ENCODE results near the gene MICAL1. TPM values are rescaled to one million over a fixed set of nuclear protein-coding genes. Genes with fewer than 3 reads are reported as not detected.

MICAL1 gene
- total RNA-seq, 2 experiments from 2014 or later, result 69.2 to 101 TPM

GRCh38 chr6:109453594-109454495 lies 1.7 kb downstream of the MICAL1 start:
- POLR2A ChIA-PET, result interaction anchor here (0.6 to 6.4 kb wide), 4 partner anchors 12 to 68 kb away, joined by 3 to 64 read pairs (median 12); partner anchors contain the start of genes PPIL6 and SMPD2
- Histone ChIP-seq H2AFZ (ENCODE audit: low read length) (no peak overlapping the region), H3K4me3 (ENCODE audit: low read depth, low read length, poor library complexity, severe bottlenecking) (peak overlapping the region; percentile 82), H3K9me2 (ENCODE audit: insufficient read depth, low read length) (no peaks in the 10 kb centered on the region), H3K4me1 (ENCODE audit: insufficient read depth, low read length, poor library complexity, severe bottlenecking) (peaks cover 75% of the 10 kb centered on the region), H3K4me2 (ENCODE audit: low read length) (peak overlapping the region; percentile 99), H4K20me1 (ENCODE audit: insufficient read depth, low read length) (no peaks in the 10 kb centered on the region), H3K9me3 (ENCODE audit: low read length) (no peaks in the 10 kb centered on the region), H3K79me2 (ENCODE audit: insufficient read depth, low read depth, low read length) (peaks cover 28% of the 10 kb centered on the region; the same call in 1 of the 2 replicates), H3K27ac (ENCODE audit: low read depth, low read length, poor library complexity, severe bottlenecking) (peak overlapping the region; percentile 99), H3K36me3 (ENCODE audit: insufficient read depth, low read length) (peaks cover 37% of the 10 kb centered on the region)
- no peak for TF ChIP-seq EZH2phosphoT487 (IDR thresholded peaks at IDR 0.05; ENCODE audit: borderline replicate concordance, low read depth, low read length)
- TF ChIP-seq CTCF (conservative IDR thresholded peaks at IDR 0.05; ENCODE audit: low read length), result no peak
- intact Hi-C loops (cut with micrococcal nuclease; ENCODE audit: unreplicated experiment), result loop anchor here (1.0 to 10.0 kb wide), 2 partner anchors 28 to 359 kb away; partner anchors contain the start of genes CEP57L1 and SESN1
- CTCF ChIA-PET (ENCODE audit: unreplicated experiment), result interaction anchor here (0.6 to 1.5 kb wide), 3 partner anchors 12 to 237 kb away, joined by 3 to 5 read pairs (median 3); partner anchors contain the start of genes AK9 and FIG4
- peak; percentile 52 for DNase-seq (ENCODE audit: low spot score)
- BruUV-seq (replicated peaks), result no TSS peak

- ChIA-PET POLR2A (interaction anchor here (4.2 to 6.4 kb wide), 2 partner anchors 11 to 12 kb away, joined by 20 to 64 read pairs; partner anchors contain the start of genes PPIL6 and SMPD2), CTCF (ENCODE audit: unreplicated experiment) (interaction anchor here (1.5 kb wide), 1 partner anchor 11 kb away, joined by 5 read pairs; no protein-coding TSS in a partner anchor)
- H3K27ac ChIP-seq (ENCODE audit: low read depth, low read length, poor library complexity, severe bottlenecking), result peak overlapping the region; percentile 99
- peaks cover 43% of the 10 kb centered on the region for H3K36me3 ChIP-seq (ENCODE audit: insufficient read depth, low read length)
- H3K9me2 ChIP-seq (ENCODE audit: insufficient read depth, low read length), result no peaks in the 10 kb centered on the region
- TF ChIP-seq EZH2phosphoT487 (IDR thresholded peaks at IDR 0.05; ENCODE audit: borderline replicate concordance, low read depth, low read length) (no peak), CTCF (conservative IDR thresholded peaks at IDR 0.05; ENCODE audit: low read length) (no peak)
- peak overlapping the region; percentile 82 for H3K4me3 ChIP-seq (ENCODE audit: low read depth, low read length, poor library complexity, severe bottlenecking)
- BruUV-seq (replicated peaks), result no TSS peak
- peaks cover 69% of the 10 kb centered on the region for H3K4me1 ChIP-seq (ENCODE audit: insufficient read depth, low read length, poor library complexity, severe bottlenecking)
- DNase-seq (ENCODE audit: low spot score), result no peak
- no peaks in the 10 kb centered on the region for H3K9me3 ChIP-seq (ENCODE audit: low read length)
- intact Hi-C loops (cut with micrococcal nuclease; ENCODE audit: unreplicated experiment), result loop anchor here (10.0 kb wide), 1 partner anchor 358 kb away; the partner anchor contains the start of genes CEP57L1 and SESN1
- H2AFZ ChIP-seq (ENCODE audit: low read length), result no peak overlapping the region
- H3K4me2 ChIP-seq (ENCODE audit: low read length), result peak overlapping the region; percentile 99
- no peaks in the 10 kb centered on the region for H4K20me1 ChIP-seq (ENCODE audit: insufficient read depth, low read length)
- peaks cover 28% of the 10 kb centered on the region; the same call in 1 of the 2 replicates for H3K79me2 ChIP-seq (ENCODE audit: insufficient read depth, low read depth, low read length)
Observed at GRCh38 chr6:109453156-109453555, 2.4 kb downstream of the MICAL1 start.
